GM12878 (cell line): ENCODE measurements around the gene CLEC2B. TPM values are rescaled to one million over a fixed set of nuclear protein-coding genes. Genes with fewer than 3 reads are reported as not detected.

ENCODE experiments used
- CREB1 ChIP-seq: IDR thresholded peaks from 2 replicates; pipeline ENCODE4 v1.6.1; 2012; ENCODE audit warnings: low read depth, mild to moderate bottlenecking, inconsistent platforms
- NFYB ChIP-seq: IDR thresholded peaks from 2 replicates; pipeline ENCODE4 v1.6.1; 2011; ENCODE audit warnings: low read depth, mild to moderate bottlenecking, low read length, improper control_type of control experiment, moderate library complexity; ENCODE audit not compliant: insufficient read depth
- polyA plus RNA-seq, 11 experiments: library from polyadenylated mRNA; depleted of rRNA in 4 of 11; unstranded in 6 of 11; stranded (reverse) in 5 of 11; fragments of >200 nt; fragmentation: Nextera tagmentation in 4 of 11; fragmentation: Illumina TruSeq in 1 of 11; extraction: Ambion mirVana in 4 of 11; extraction: Trizol in 1 of 11; gene quantifications; 1 replicate in 1 of 11; 2 replicates in 10 of 11; pipeline versions ENCODE4 v1.2.1 to v1.2.3, GENCODE V29; 2011 to 2016; ENCODE audit warnings: inconsistent platforms in 2 of 11, missing spikeins in 2 of 11, low read depth in 1 of 11
- total RNA-seq, 4 experiments: library from RNA; depleted of rRNA in 3 of 4; stranded (reverse); fragments of >200 nt in 3 of 4; fragmentation: Illumina TruSeq in 1 of 4; extraction: Trizol in 1 of 4; gene quantifications; 2 replicates each; pipeline versions ENCODE4 v1.2.1 to v1.2.3, GENCODE V29; 2013 to 2021
- TF ChIP-seq, protein P1 (sequence below): fragments of 450-650 bp; IDR thresholded peaks from 2 replicates; pipeline ENCODE4 v1.6.1; 2017; ENCODE audit warnings: mild to moderate bottlenecking, moderate library complexity
- TF ChIP-seq, protein P2 (sequence below): fragments of 450-650 bp; formaldehyde crosslinking; IDR thresholded peaks from 2 replicates; pipeline ENCODE4 v1.4.0; 2022; ENCODE audit warnings: mild to moderate bottlenecking, moderate library complexity
- TF ChIP-seq, protein P3 (sequence below): fragments of 450-650 bp; IDR thresholded peaks from 2 replicates; pipeline ENCODE4 v1.6.1; 2017; ENCODE audit warnings: borderline replicate concordance

CLEC2B gene
- total and polyA plus RNA-seq, 10 of the 15 experiments (the other 5 are each of a cell fraction or from before 2014, with no cell fraction given) = 7.1 to 21.6 (median 12.0) TPM

DNA sequence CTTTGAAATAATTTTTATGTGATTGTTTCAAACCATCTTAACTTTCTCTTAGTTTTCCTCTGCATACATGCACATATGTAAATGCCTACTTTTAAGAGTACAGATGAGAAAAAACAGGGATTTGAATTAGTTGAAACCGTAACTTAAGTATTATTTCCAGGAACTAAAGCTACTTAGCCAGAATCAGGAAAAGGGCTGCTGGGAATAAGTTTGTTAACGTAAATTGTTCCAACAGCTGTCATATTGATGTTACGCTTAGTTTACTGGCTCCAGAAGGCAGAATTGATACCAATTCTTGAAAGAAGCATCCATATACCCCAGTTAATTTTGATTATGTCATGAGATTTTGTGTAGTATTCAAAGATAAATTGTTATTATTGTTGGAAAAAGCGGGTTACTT, 59.8 kb downstream of the CLEC2B start (continued):
- TF ChIP-seq, protein P1, sequence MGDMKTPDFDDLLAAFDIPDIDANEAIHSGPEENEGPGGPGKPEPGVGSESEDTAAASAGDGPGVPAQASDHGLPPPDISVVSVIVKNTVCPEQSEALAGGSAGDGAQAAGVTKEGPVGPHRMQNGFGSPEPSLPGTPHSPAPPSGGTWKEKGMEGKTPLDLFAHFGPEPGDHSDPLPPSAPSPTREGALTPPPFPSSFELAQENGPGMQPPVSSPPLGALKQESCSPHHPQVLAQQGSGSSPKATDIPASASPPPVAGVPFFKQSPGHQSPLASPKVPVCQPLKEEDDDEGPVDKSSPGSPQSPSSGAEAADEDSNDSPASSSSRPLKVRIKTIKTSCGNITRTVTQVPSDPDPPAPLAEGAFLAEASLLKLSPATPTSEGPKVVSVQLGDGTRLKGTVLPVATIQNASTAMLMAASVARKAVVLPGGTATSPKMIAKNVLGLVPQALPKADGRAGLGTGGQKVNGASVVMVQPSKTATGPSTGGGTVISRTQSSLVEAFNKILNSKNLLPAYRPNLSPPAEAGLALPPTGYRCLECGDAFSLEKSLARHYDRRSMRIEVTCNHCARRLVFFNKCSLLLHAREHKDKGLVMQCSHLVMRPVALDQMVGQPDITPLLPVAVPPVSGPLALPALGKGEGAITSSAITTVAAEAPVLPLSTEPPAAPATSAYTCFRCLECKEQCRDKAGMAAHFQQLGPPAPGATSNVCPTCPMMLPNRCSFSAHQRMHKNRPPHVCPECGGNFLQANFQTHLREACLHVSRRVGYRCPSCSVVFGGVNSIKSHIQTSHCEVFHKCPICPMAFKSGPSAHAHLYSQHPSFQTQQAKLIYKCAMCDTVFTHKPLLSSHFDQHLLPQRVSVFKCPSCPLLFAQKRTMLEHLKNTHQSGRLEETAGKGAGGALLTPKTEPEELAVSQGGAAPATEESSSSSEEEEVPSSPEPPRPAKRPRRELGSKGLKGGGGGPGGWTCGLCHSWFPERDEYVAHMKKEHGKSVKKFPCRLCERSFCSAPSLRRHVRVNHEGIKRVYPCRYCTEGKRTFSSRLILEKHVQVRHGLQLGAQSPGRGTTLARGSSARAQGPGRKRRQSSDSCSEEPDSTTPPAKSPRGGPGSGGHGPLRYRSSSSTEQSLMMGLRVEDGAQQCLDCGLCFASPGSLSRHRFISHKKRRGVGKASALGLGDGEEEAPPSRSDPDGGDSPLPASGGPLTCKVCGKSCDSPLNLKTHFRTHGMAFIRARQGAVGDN = no peak
- TF ChIP-seq, protein P2, sequence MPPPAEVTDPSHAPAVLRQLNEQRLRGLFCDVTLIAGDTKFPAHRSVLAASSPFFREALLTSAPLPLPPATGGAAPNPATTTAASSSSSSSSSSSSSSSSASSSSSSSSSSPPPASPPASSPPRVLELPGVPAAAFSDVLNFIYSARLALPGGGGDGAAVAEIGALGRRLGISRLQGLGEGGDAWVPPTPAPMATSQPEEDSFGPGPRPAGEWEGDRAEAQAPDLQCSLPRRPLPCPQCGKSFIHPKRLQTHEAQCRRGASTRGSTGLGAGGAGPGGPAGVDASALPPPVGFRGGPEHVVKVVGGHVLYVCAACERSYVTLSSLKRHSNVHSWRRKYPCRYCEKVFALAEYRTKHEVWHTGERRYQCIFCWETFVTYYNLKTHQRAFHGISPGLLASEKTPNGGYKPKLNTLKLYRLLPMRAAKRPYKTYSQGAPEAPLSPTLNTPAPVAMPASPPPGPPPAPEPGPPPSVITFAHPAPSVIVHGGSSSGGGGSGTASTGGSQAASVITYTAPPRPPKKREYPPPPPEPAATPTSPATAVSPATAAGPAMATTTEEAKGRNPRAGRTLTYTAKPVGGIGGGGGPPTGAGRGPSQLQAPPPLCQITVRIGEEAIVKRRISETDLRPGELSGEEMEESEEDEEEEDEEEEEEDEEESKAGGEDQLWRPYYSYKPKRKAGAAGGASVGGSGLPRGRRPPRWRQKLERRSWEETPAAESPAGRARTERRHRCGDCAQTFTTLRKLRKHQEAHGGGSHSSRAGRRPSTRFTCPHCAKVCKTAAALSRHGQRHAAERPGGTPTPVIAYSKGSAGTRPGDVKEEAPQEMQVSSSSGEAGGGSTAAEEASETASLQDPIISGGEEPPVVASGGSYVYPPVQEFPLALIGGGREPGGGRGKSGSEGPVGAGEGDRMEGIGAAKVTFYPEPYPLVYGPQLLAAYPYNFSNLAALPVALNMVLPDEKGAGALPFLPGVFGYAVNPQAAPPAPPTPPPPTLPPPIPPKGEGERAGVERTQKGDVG = no peak
- TF ChIP-seq, protein P3, sequence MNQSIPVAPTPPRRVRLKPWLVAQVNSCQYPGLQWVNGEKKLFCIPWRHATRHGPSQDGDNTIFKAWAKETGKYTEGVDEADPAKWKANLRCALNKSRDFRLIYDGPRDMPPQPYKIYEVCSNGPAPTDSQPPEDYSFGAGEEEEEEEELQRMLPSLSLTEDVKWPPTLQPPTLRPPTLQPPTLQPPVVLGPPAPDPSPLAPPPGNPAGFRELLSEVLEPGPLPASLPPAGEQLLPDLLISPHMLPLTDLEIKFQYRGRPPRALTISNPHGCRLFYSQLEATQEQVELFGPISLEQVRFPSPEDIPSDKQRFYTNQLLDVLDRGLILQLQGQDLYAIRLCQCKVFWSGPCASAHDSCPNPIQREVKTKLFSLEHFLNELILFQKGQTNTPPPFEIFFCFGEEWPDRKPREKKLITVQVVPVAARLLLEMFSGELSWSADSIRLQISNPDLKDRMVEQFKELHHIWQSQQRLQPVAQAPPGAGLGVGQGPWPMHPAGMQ = no peak
- TF ChIP-seq NFYB (no peak), CREB1 (no peak)
